ENCODE measurements around the gene ZNF485. TPM values are rescaled to one million over a fixed set of nuclear protein-coding genes. Genes with fewer than 3 reads are reported as not detected.

The ZNF485 gene
- total RNA-seq, 3 donors from 2014 or later (not counting 1 experiment from before 2014, with no cell fraction given) = 1.1 to 2.8 (median 1.4) TPM

DNA sequence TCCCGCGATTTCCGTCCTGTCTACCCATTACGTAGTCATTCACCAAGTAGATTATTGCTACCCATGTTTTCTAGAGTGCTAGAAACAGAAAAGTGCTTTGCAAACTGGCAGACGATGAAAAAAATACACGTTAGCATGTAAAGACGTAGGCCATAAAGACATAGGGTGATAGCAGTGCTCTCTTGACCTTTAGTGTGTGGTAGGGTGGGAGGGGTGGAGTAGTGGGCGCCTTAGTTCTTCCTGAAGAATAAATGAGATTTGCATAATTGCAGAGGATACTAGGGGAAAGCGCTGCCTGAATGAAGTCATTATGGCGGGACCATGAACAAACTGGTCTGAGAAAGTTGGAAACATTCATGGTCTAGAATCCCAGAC lies 948 bp downstream of the ZNF485 start:
- H3K4me1 ChIP-seq (ENCODE audit: control insufficient read depth, insufficient read depth, low read length) = peaks cover 25% of the 10 kb centered on the region
- Mint-ChIP-seq H3K4me3 (peak overlapping the region; percentile 83), H3K27me3 (ENCODE audit: low read depth in 2 of 2) (no peaks in the 10 kb centered on the region), H3K27ac (peak overlapping the region; percentile 24 to 82), H3K9me3 (no peaks in the 10 kb centered on the region), H3K36me3 (no peaks in the 10 kb centered on the region), H3K4me1 (peaks cover 22 to 23% of the 10 kb centered on the region in 2 donors)
- intact Hi-C loops (cut with micrococcal nuclease) = no loop called here
- DNase-seq (no peak), ATAC-seq (no peak)
- WGBS (ENCODE audit: insufficient coverage) = 91% methylated on average over 10 of the region's 10 CpGs
- H3K4me3 ChIP-seq (ENCODE audit: low read length) = peak overlapping the region; percentile 83
- no peaks in the 10 kb centered on the region for H3K27me3 ChIP-seq (ENCODE audit: control insufficient read depth, insufficient read depth, low read length)
- no peaks in the 10 kb centered on the region for H3K9me3 ChIP-seq (ENCODE audit: control insufficient read depth, insufficient read depth, low read length)
- peaks cover 10% of the 10 kb centered on the region for H3K36me3 ChIP-seq (ENCODE audit: control insufficient read depth, insufficient read depth, low read length)
- no peak overlapping the region for H3K27ac ChIP-seq (ENCODE audit: low read length)
- TF ChIP-seq, protein P1, sequence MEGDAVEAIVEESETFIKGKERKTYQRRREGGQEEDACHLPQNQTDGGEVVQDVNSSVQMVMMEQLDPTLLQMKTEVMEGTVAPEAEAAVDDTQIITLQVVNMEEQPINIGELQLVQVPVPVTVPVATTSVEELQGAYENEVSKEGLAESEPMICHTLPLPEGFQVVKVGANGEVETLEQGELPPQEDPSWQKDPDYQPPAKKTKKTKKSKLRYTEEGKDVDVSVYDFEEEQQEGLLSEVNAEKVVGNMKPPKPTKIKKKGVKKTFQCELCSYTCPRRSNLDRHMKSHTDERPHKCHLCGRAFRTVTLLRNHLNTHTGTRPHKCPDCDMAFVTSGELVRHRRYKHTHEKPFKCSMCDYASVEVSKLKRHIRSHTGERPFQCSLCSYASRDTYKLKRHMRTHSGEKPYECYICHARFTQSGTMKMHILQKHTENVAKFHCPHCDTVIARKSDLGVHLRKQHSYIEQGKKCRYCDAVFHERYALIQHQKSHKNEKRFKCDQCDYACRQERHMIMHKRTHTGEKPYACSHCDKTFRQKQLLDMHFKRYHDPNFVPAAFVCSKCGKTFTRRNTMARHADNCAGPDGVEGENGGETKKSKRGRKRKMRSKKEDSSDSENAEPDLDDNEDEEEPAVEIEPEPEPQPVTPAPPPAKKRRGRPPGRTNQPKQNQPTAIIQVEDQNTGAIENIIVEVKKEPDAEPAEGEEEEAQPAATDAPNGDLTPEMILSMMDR (IDR thresholded peaks at IDR 0.05) = no peak

DNA sequence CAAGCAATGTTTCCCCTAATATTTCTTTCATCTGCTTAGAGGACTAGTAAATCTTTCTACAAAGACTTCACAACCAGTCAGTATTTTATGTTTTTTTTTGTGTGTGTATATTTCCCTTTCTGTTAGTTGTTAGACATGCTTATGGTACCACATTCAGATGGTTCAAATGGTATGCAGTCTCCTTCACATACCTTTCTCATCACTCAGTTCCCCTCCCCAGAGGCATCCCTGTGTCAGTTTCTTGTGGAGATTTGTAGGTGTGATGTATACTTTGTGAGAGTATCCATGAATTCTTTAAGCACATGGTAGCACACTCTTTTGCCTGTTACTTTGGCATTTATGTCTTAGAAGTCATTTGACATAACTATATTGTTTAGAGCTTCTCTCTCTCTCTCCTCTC lies 4.4 kb downstream of the ZNF485 start:
- Histone ChIP-seq H3K36me3 (ENCODE audit: control insufficient read depth, insufficient read depth, low read length) (peaks cover 20% of the 10 kb centered on the region), H3K9me3 (ENCODE audit: control insufficient read depth, insufficient read depth, low read length) (peaks cover 8% of the 10 kb centered on the region), H3K27ac (ENCODE audit: low read length) (no peak overlapping the region), H3K4me1 (ENCODE audit: control insufficient read depth, insufficient read depth, low read length) (peaks cover 25% of the 10 kb centered on the region), H3K4me3 (ENCODE audit: low read length) (no peak overlapping the region), H3K27me3 (ENCODE audit: control insufficient read depth, insufficient read depth, low read length) (no peaks in the 10 kb centered on the region)
- peaks cover 0 to 4% of the 10 kb centered on the region in 2 donors for H3K9me3 Mint-ChIP-seq
- DNase-seq (no peak), ATAC-seq (no peak)
- no peak overlapping the region for H3K4me3 Mint-ChIP-seq
- H3K27ac Mint-ChIP-seq = peak overlapping the region in 1 of 2 donors; percentile 3
- H3K4me1 Mint-ChIP-seq = peaks cover 30 to 32% of the 10 kb centered on the region in 2 donors
- intact Hi-C loops (cut with micrococcal nuclease) = no loop called here
- H3K36me3 Mint-ChIP-seq = peaks cover 11% of the 10 kb centered on the region
- no peaks in the 10 kb centered on the region for H3K27me3 Mint-ChIP-seq (ENCODE audit: low read depth in 2 of 2)
- TF ChIP-seq, protein P1 (IDR thresholded peaks at IDR 0.05) = no peak

DNA sequence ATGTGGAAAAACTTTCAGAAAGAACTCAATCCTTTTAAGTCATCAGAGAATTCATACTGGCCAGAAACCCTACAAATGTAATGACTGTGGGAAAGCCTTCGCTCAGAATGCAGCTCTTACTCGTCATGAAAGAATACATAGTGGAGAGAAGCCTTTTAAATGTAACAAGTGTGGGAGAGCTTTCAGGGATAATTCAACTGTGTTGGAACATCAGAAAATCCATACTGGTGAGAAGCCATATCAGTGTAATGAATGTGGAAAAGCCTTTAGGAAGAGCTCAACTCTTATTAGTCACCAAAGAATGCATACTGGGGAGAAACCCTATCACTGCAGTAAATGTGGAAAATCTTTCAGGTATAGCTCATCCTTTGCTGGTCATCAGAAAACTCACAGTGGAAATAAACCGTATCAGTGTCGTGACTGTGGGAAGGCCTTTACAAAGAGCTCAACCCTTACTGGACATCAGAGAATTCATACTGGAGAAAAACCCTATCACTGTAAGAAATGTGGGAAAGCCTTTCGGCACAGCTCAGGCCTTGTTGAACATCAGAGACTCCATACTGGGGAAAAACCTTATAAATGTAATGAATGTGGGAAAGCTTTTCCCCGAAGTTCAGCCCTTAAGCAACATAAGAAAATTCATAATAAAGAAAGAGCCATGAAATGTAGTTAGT lies 10.6 kb downstream of the ZNF485 start:
- H3K27me3 Mint-ChIP-seq (ENCODE audit: low read depth in 2 of 2) = no peaks in the 10 kb centered on the region
- H3K36me3 Mint-ChIP-seq = peaks cover 41% of the 10 kb centered on the region
- peaks cover 10 to 17% of the 10 kb centered on the region in 2 donors for H3K9me3 Mint-ChIP-seq
- WGBS (ENCODE audit: insufficient coverage) = 75% methylated on average over 5 of the region's 6 CpGs
- H3K4me3 Mint-ChIP-seq = no peak overlapping the region
- no peak overlapping the region for H3K27ac ChIP-seq (ENCODE audit: low read length)
- H3K4me1 ChIP-seq (ENCODE audit: control insufficient read depth, insufficient read depth, low read length) = no peaks in the 10 kb centered on the region
- H3K36me3 ChIP-seq (ENCODE audit: control insufficient read depth, insufficient read depth, low read length) = peaks cover 25% of the 10 kb centered on the region
- H3K27me3 ChIP-seq (ENCODE audit: control insufficient read depth, insufficient read depth, low read length) = no peaks in the 10 kb centered on the region
- no peak for DNase-seq
- no peak for ATAC-seq
- TF ChIP-seq, protein P1 (IDR thresholded peaks at IDR 0.05) = no peak
- H3K9me3 ChIP-seq (ENCODE audit: control insufficient read depth, insufficient read depth, low read length) = peaks cover 34% of the 10 kb centered on the region
- H3K4me1 Mint-ChIP-seq = peaks cover 9 to 10% of the 10 kb centered on the region in 2 donors
- H3K4me3 ChIP-seq (ENCODE audit: low read length) = no peak overlapping the region
- intact Hi-C loops (cut with micrococcal nuclease) = no loop called here
- H3K27ac Mint-ChIP-seq = no peak overlapping the region

DNA sequence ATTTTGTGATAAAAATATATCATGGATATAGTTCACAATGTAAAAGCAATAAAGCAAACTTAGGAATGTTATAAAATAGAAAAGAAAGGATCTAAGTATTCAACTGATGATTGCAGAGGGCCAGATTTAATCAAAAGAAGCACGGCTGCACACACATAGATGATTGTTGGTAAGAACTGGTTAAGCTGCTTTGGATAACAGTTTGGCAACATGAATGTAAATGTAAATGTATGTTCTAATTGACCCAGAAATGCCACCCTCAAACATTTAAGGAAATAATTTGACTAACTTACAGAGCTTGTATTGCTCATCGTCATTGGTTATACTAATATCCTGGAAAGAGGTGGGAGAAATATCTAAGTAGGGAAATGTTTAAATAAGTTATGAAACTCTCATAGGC lies 13.1 kb downstream of the ZNF485 start:
- ATAC-seq = no peak
- no peak for DNase-seq
- peaks cover 13 to 23% of the 10 kb centered on the region in 2 donors for H3K4me1 Mint-ChIP-seq
- H3K27ac ChIP-seq (ENCODE audit: low read length) = no peak overlapping the region
- no peak overlapping the region for H3K27ac Mint-ChIP-seq
- WGBS (ENCODE audit: insufficient coverage) = 100% methylated on average over 2 of the region's 2 CpGs
- peaks cover 33% of the 10 kb centered on the region for H3K9me3 ChIP-seq (ENCODE audit: control insufficient read depth, insufficient read depth, low read length)
- H3K36me3 ChIP-seq (ENCODE audit: control insufficient read depth, insufficient read depth, low read length) = peaks cover 23% of the 10 kb centered on the region
- no peak overlapping the region for H3K4me3 Mint-ChIP-seq
- peaks cover 10 to 17% of the 10 kb centered on the region in 2 donors for H3K9me3 Mint-ChIP-seq
- TF ChIP-seq, protein P1 (IDR thresholded peaks at IDR 0.05) = no peak
- no peaks in the 10 kb centered on the region for H3K4me1 ChIP-seq (ENCODE audit: control insufficient read depth, insufficient read depth, low read length)
- H3K27me3 ChIP-seq (ENCODE audit: control insufficient read depth, insufficient read depth, low read length) = no peaks in the 10 kb centered on the region
- intact Hi-C loops (cut with micrococcal nuclease) = no loop called here
- H3K27me3 Mint-ChIP-seq (ENCODE audit: low read depth in 2 of 2) = no peaks in the 10 kb centered on the region
- no peak overlapping the region for H3K4me3 ChIP-seq (ENCODE audit: low read length)
- peaks cover 41% of the 10 kb centered on the region for H3K36me3 Mint-ChIP-seq
